Small intestine (tissue), 7 donors: Measurements from ENCODE around the gene FARS2. TPM values are rescaled to one million over a fixed set of nuclear protein-coding genes. Genes with fewer than 3 reads are reported as not detected.

Experiments used
- DNase-seq, 2 donors: peaks; one replicate each; pipeline versions ENCODE4 v3.0.0 to v3.0.0-alpha.2; 2013
- FAIRE-seq: peaks from 2 replicates; lab custom pipeline; 2012; peaks lifted over from hg19 to GRCh38; lab: Jason Lieb, UNC
- H3K27ac ChIP-seq, 3 donors: one replicate each; pipeline ENCODE4 v1.5.1; 2013; ENCODE audit warnings: low read length in 2 of 3, mild to moderate bottlenecking in 2 of 3, control low read depth in 1 of 3, inconsistent platforms in 1 of 3, low read depth in 1 of 3, moderate library complexity in 1 of 3
- H3K27me3 ChIP-seq, 3 donors: one replicate each; pipeline ENCODE4 v1.6.1; 2013; ENCODE audit warnings: low read length in 3 of 3, inconsistent platforms in 1 of 3; ENCODE audit not compliant: control insufficient read depth in 3 of 3, insufficient read depth in 3 of 3
- H3K36me3 ChIP-seq, 3 donors: one replicate each; pipeline ENCODE4 v1.6.1; 2013; ENCODE audit warnings: low read length in 3 of 3, inconsistent platforms in 1 of 3, low read depth in 1 of 3, mild to moderate bottlenecking in 1 of 3, moderate library complexity in 1 of 3; ENCODE audit not compliant: control insufficient read depth in 3 of 3, insufficient read depth in 2 of 3
- H3K4me1 ChIP-seq, 3 donors: one replicate each; pipeline ENCODE4 v1.6.1; 2013; ENCODE audit warnings: low read length in 2 of 3, inconsistent platforms in 1 of 3, low read depth in 1 of 3, mild to moderate bottlenecking in 1 of 3, moderate library complexity in 1 of 3; ENCODE audit not compliant: control insufficient read depth in 3 of 3, insufficient read depth in 2 of 3
- H3K4me3 ChIP-seq, 3 donors: one replicate each; pipeline ENCODE4 v1.5.1; 2013; ENCODE audit warnings: low read length in 3 of 3, control low read depth in 1 of 3, inconsistent platforms in 1 of 3, low read depth in 1 of 3, mild to moderate bottlenecking in 1 of 3, moderate library complexity in 1 of 3
- H3K9me3 ChIP-seq, 2 donors: one replicate each; pipeline ENCODE4 v1.6.1; 2013; ENCODE audit warnings: low read depth in 1 of 2, low read length in 1 of 2; ENCODE audit not compliant: control insufficient read depth in 2 of 2, insufficient read depth in 1 of 2
- WGBS, 3 donors: extraction: QIAGEN DNeasy Blood & Tissue Kit; methylation state at CpG; one replicate each; pipeline ENCODE4 v1.1.7; 2013; 5-methylcytosine and 5-hydroxymethylcytosine counted together
- polyA plus RNA-seq, 4 donors: library from polyadenylated mRNA; stranded (reverse) in 3 of 4; unstranded in 1 of 4; fragments of 200-250 nt in 3 of 4; fragments of 120-200 nt in 1 of 4; gene quantifications; one replicate each; pipeline versions ENCODE4 v1.2.1 to v1.2.3, GENCODE V29; 2013
- donor health status: healthy with polysubstance abuse.
- donor health status: control.
- donor health status: control.
- donor health status: Bipolar disorder and iron deficiency.
- donor health status: healthy.

The FARS2 gene
- polyA plus RNA-seq, 4 donors = 6.0 to 16.6 (median 11.8) TPM

DNA sequence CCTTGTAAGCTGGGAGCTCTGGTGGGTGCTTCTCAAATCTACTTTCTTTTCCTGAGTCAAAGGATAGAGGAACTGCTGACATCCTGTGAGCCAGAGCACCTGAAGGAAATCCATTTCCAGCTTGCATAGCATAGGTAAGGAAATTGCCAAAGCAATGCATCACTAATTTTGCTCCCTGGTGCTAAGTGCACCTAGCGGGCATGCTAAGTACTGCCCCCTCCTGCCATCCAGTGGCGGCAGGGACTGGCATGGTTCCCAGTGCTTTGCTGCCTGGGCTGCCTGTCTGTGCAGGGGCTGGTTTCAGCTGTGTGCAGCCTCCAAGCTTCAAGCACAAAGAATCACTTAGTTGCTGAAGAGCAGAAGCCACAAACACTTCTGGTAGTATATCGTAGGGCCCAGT lies 63.9 kb downstream of the FARS2 start:
- WGBS, 3 donors = 95 to 97% (median 96%) methylated on average over 3 of the region's 3 CpGs

DNA sequence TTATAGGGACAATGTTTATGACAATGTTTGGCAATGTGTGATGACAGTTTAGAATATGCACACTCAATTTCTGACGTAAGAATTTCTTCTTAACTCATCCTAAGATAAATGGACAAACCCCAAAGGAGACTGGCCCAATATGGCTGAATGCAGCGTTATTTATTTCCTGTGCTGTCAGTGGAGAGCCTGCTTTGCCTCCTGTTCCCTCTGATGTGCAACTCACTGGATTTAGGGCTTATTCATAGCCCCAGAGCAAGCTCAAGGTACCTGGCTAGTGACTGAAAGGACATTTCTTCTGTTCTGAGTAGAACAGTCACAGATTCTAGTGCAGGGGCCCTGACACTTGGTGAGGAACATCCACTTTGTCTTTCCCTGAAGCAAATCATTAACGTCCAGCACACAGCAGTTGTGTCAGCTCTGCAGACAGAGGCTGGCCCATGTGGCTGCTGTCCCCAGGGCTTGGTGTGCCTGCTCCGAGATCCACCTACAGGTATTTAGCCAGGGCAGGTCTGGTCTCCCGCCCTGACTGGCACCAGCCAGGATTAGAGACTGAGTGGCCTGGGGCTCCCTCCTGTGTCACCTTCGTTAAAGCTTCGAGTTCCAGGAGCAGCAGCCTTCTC lies 64.8 kb downstream of the FARS2 start:
- Histone ChIP-seq H3K9me3 (peaks cover 0 to 13% of the 10 kb centered on the region in 2 donors), H3K27ac (no peak overlapping the region), H3K4me1 (peaks cover 0 to 12% (median 1%) of the 10 kb centered on the region in 3 donors), H3K4me3 (no peak overlapping the region), H3K27me3 (no peaks in the 10 kb centered on the region), H3K36me3 (peaks cover 0 to 11% (median 0%) of the 10 kb centered on the region in 3 donors)
- WGBS, 3 donors = 94 to 96% (median 95%) methylated on average over 7 of the region's 7 CpGs
- DNase-seq (no peak), FAIRE-seq (no peak)

More for the DNA sequence above, 63.9 kb downstream of the FARS2 start:
- Histone ChIP-seq H3K27me3 (no peaks in the 10 kb centered on the region), H3K36me3 (peaks cover 0 to 11% (median 0%) of the 10 kb centered on the region in 3 donors), H3K27ac (no peak overlapping the region), H3K9me3 (peaks cover 0 to 13% of the 10 kb centered on the region in 2 donors), H3K4me3 (no peak overlapping the region), H3K4me1 (peaks cover 0 to 12% (median 2%) of the 10 kb centered on the region in 3 donors)
- FAIRE-seq (no peak), DNase-seq (no peak)

DNA sequence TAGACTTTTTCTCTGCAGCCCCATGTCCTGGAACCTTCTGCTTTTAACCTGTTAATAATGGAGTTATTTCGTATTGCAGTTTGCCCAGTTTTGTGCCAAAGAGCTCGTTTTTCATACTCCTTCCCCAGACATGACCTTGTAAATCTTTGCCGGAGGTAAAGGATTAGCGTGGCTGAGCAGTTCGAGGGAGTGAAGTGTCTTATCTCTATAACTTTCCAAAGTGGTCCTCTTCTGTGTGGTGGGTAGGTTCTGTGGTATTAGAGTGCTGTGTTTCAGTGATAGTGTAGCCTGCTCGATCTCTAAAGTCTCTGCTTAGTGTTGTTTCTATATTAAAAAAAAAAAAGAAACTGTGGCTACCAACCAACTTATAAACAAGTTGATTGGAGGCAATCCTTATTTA lies 67.5 kb downstream of the FARS2 start:
- FAIRE-seq (no peak), DNase-seq (no peak)
- Histone ChIP-seq H3K27me3 (no peaks in the 10 kb centered on the region), H3K4me1 (no peaks in the 10 kb centered on the region), H3K4me3 (no peak overlapping the region), H3K9me3 (peaks cover 0 to 12% of the 10 kb centered on the region in 2 donors), H3K36me3 (peaks cover 0 to 11% (median 0%) of the 10 kb centered on the region in 3 donors), H3K27ac (no peak overlapping the region)
- 90 to 93% (median 91%) methylated on average over 6 of the region's 6 CpGs for WGBS, 3 donors

DNA sequence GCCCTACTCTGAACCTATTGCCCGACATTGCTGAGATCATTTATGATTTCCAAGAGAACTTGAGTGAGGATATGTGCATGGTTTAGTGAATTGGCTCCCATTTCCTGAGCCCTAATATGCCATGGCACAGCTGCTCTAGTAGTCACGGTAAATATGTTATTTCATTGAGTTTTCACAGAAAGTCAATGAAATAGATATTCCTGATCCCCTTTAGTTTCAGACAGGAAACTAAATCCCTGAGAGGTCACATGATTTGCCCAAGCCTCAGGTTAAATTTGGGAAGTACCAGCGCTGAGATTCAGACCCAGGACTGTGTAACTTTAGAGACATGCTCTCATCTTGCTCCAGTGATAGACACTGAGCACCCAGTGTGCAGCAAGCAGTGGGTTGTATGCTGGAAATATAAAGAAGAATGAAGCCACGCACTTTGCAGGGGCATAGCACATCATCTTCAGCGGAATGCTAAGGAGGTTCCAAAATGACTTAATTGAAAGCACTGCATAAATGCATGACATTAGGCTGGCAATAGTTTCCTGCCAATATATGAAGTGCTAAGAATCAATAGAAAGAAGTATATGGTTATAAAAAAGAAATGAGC lies 70.6 kb downstream of the FARS2 start:
- Histone ChIP-seq H3K4me3 (no peak overlapping the region), H3K36me3 (no peaks in the 10 kb centered on the region), H3K4me1 (no peaks in the 10 kb centered on the region), H3K9me3 (no peaks in the 10 kb centered on the region), H3K27me3 (no peaks in the 10 kb centered on the region), H3K27ac (no peak overlapping the region)
- 91 to 95% (median 91%) methylated on average over 5 of the region's 5 CpGs for WGBS, 3 donors
- DNase-seq = no peak
- no peak for FAIRE-seq

DNA sequence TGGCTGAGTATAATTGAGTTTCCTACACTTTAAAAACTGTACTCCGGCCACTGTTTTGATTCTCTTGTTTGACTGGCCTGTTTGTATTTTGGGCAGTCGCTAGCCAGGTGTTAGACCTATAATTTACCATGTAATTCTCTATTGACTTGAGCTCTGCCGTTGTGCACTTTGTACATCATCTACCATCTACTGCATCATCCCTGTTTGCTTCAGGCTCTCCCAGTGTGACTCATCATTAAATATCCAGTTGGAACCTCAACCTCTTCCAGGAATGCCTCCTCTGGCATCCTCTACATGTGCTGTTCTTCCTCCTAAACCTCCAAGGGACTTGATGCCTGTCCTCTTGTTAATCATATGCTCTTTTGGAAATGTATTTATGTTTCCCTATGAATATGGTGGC lies 72.3 kb downstream of the FARS2 start:
- whole genome bisulfite sequencing, 3 donors = 59 to 81% (median 75%) methylated on average over 3 of the region's 3 CpGs
- H3K4me3 ChIP-seq = no peak overlapping the region
- no peaks in the 10 kb centered on the region for H3K27me3 ChIP-seq
- no peaks in the 10 kb centered on the region for H3K9me3 ChIP-seq
- no peaks in the 10 kb centered on the region for H3K36me3 ChIP-seq
- H3K4me1 ChIP-seq = no peaks in the 10 kb centered on the region
- no peak for FAIRE-seq
- peak in 1 of 2 donors; percentile 5 for DNase-seq
- no peak overlapping the region for H3K27ac ChIP-seq

DNA sequence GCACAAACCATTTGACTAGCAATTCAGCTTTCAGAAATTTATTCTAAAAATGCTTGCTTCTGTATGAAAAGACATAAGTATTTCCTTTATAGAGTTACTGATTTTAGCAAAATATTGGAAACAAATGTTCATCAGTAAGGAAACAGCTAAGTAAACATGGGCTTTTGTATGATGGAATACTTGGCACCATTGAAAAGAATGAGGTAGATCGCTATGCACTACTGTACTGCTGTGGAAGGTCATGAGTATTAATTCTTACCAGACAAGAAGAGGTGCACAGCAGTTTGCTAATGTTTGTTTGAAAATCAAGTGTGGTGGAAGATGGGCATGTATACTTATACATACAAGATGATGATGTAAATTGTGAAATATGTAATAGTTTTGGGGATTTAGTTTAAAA lies 73.0 kb downstream of the FARS2 start:
- DNase-seq = no peak
- Histone ChIP-seq H3K27ac (no peak overlapping the region), H3K4me3 (no peak overlapping the region), H3K9me3 (no peaks in the 10 kb centered on the region), H3K36me3 (no peaks in the 10 kb centered on the region), H3K4me1 (no peaks in the 10 kb centered on the region), H3K27me3 (no peaks in the 10 kb centered on the region)
- 71 to 93% (median 92%) methylated on average over 1 of the region's 1 CpG for WGBS, 3 donors
- FAIRE-seq = no peak

DNA sequence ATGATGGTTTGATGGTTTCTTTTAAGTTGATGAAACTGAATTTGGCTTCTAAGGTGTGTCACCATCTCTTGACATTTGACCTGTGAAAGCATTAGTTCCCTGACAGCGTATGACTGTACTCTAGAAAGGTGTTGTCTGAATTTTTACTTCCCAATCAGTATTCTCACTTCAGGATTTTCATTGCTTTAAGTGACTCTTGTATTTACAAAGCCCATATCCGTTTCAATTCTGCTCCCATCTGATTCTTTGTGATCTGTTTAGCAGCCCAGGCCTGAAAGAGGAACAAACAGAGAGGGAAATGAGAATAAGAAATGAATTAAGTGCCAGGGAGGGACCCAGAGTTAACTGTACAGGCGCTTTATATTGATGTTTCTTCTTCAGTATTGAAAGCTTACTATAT lies 73.7 kb downstream of the FARS2 start:
- WGBS, 3 donors = 66 to 74% (median 68%) methylated on average over 3 of the region's 3 CpGs
- Histone ChIP-seq H3K36me3 (no peaks in the 10 kb centered on the region), H3K27ac (no peak overlapping the region), H3K9me3 (no peaks in the 10 kb centered on the region), H3K4me1 (peaks cover 0 to 1% (median 0%) of the 10 kb centered on the region in 3 donors), H3K4me3 (no peak overlapping the region), H3K27me3 (no peaks in the 10 kb centered on the region)
- FAIRE-seq (no peak), DNase-seq (no peak)

DNA sequence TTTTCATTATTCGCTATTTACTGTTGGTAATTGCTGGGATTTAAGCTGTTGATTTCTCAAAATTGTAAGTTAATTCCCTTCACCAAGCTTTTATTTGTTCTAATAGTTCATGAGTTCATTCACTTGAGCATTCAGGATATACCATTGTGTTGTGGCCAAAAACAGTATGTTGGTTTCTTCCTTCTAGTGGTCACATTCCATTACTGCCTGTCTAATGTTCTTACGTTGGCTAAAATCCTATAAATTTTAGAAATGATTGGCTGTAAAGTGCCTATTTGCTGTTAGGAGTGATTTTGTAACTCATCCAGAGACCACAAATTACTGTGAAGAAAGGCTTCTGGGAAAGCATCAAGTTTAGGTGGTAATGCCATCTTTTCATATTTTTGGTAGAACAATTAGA lies 76.3 kb downstream of the FARS2 start:
- H3K4me1 ChIP-seq = peaks cover 0 to 7% (median 0%) of the 10 kb centered on the region in 3 donors
- no peaks in the 10 kb centered on the region for H3K36me3 ChIP-seq
- no peak for DNase-seq
- 75 to 92% (median 87%) methylated on average over 2 of the region's 2 CpGs for WGBS, 3 donors
- H3K27ac ChIP-seq = no peak overlapping the region
- no peaks in the 10 kb centered on the region for H3K27me3 ChIP-seq
- FAIRE-seq = no peak
- no peaks in the 10 kb centered on the region for H3K9me3 ChIP-seq
- no peak overlapping the region for H3K4me3 ChIP-seq
